HepG2 (cell line): ENCODE measurements around the gene TLE1. TPM values are rescaled to one million over a fixed set of nuclear protein-coding genes. Genes with fewer than 3 reads are reported as not detected.

Experiments used
- ATAC-seq: fragments of 200-7000 bp; cut with Tn5 transposase; 3 replicates; pipeline ENCODE4 v1.9.1; 2020; ENCODE audit warnings: mild to moderate bottlenecking, moderate library complexity
- BruUV-seq: library from RNA; stranded (reverse); fragments of 400-500 nt; replicated peaks from 2 replicates; lab custom pipeline; 2021; lab: Mats Ljungman, UMichigan
- CTCF ChIA-PET: fragments of 300-600 bp; formaldehyde crosslinking; extraction: SDS; loops from one replicate; lab custom pipeline; 2021; ENCODE audit warnings: low total read pairs, inconsistent platforms, low intra/inter-chr PET ratio; lab: Yijun Ruan, JAX
- POLR2A ChIA-PET: fragments of 350-600 bp; sonication (Branson Sonifier 250); formaldehyde crosslinking; loops from one replicate; lab custom pipeline; 2020; ENCODE audit warnings: antibody characterized with exemption, inconsistent platforms; lab: Yijun Ruan, JAX
- DNase-seq: peaks from one replicate; pipeline ENCODE4 v3.0.0-alpha.2; 2015; ENCODE audit warnings: low spot score
- FAIRE-seq: peaks from 3 replicates; lab custom pipeline; 2011; peaks lifted over from hg19 to GRCh38; lab: Jason Lieb, UNC
- H2AFZ ChIP-seq: one replicate; pipeline ENCODE4 v1.6.1; 2011; ENCODE audit warnings: low read length, inconsistent platforms
- H3K27ac ChIP-seq: fragments of 300-600 bp; 3 replicates; pipeline ENCODE4 v1.8.0; 2011; ENCODE audit warnings: mixed run types, mild to moderate bottlenecking, mixed read lengths, low read length, inconsistent platforms; ENCODE audit not compliant: insufficient read depth; ENCODE audit errors: extremely low read length
- H3K27me3 ChIP-seq, 2 experiments: fragments of 200-600 bp in 1 of 2; 2 replicates in 1 of 2; 3 replicates in 1 of 2; pipeline versions ENCODE4 v1.6.0 to v1.8.0; 2011; ENCODE audit warnings: low read length in 2 of 2, mild to moderate bottlenecking in 2 of 2, moderate library complexity in 2 of 2, inconsistent platforms in 1 of 2; ENCODE audit not compliant: insufficient read depth in 2 of 2, control insufficient read depth in 1 of 2
- H3K36me3 ChIP-seq, 2 experiments: fragments of 200-600 bp in 1 of 2; replicated peaks in 1 of 2; 2 replicates in 1 of 2; 3 replicates in 1 of 2; pipeline versions ENCODE4 v1.5.1 to v1.8.0; 2011; ENCODE audit warnings: low read length in 2 of 2, inconsistent platforms in 1 of 2; ENCODE audit not compliant: insufficient read depth in 2 of 2, control insufficient read depth in 1 of 2
- H3K4me1 ChIP-seq: 2 replicates; pipeline ENCODE4 v1.5.1; 2012; ENCODE audit warnings: low read length, inconsistent platforms; ENCODE audit not compliant: insufficient read depth
- H3K4me2 ChIP-seq: 2 replicates; pipeline ENCODE4 v1.6.0; 2011; ENCODE audit warnings: low read depth, low read length, inconsistent platforms
- H3K4me3 ChIP-seq, 3 experiments: fragments of 200-600 bp in 1 of 3; sonication (generic), shearing (Covaris generic) in 1 of 3; replicated peaks in 1 of 3; 2 replicates each; pipeline ENCODE4 v1.5.1; 2011 to 2016; ENCODE audit warnings: low read length in 3 of 3, inconsistent platforms in 2 of 3, low read depth in 2 of 3, mild to moderate bottlenecking in 2 of 3, control low read depth in 1 of 3, mixed read lengths in 1 of 3; ENCODE audit not compliant: insufficient read depth in 1 of 3
- H3K79me2 ChIP-seq: one replicate; pipeline ENCODE4 v1.6.1; 2011; ENCODE audit warnings: low read length, inconsistent platforms; ENCODE audit not compliant: insufficient read depth
- H3K9ac ChIP-seq: 2 replicates; pipeline ENCODE4 v1.6.0; 2011; ENCODE audit warnings: mild to moderate bottlenecking, low read depth, low read length, inconsistent platforms; ENCODE audit not compliant: insufficient read depth
- H3K9me3 ChIP-seq: 2 replicates; pipeline ENCODE4 v1.5.1; 2012; ENCODE audit warnings: mild to moderate bottlenecking, low read length
- H4K20me1 ChIP-seq: 2 replicates; pipeline ENCODE4 v1.6.0; 2011; ENCODE audit warnings: inconsistent platforms, mild to moderate bottlenecking, low read length, moderate library complexity; ENCODE audit not compliant: insufficient read depth
- CBX2 ChIP-seq, 2 experiments: fragments of 200-600 bp in 1 of 2; sonication (generic); formaldehyde crosslinking in 1 of 2; IDR thresholded peaks; 2 replicates each; pipeline versions ENCODE4 v1.7.0 to v1.8.1; 2018 to 2022; ENCODE audit warnings: low read depth in 2 of 2, low read length in 1 of 2, mild to moderate bottlenecking in 1 of 2, missing genetic modification reagents in 1 of 2
- HDAC1 ChIP-seq: sonication (generic); formaldehyde crosslinking; IDR thresholded peaks from 2 replicates; pipeline ENCODE4 v1.5.1; 2020; ENCODE audit warnings: mild to moderate bottlenecking, missing genetic modification reagents
- MAX ChIP-seq: IDR thresholded peaks from 2 replicates; pipeline ENCODE4 v1.6.1; 2012; ENCODE audit warnings: inconsistent platforms
- MTA1 ChIP-seq: sonication (generic); formaldehyde crosslinking; IDR thresholded peaks from 2 replicates; pipeline ENCODE4 v1.4.0; 2020; ENCODE audit warnings: missing genetic modification reagents, mild to moderate bottlenecking, borderline replicate concordance
- NFYC ChIP-seq: IDR thresholded peaks from 2 replicates; pipeline ENCODE4 v1.6.1; 2016; ENCODE audit warnings: missing genetic modification reagents, missing compliant biosample characterization
- RFX1 ChIP-seq: fragments of 450-650 bp; IDR thresholded peaks from 2 replicates; pipeline ENCODE4 v1.6.1; 2017
- WIZ ChIP-seq: sonication (generic); formaldehyde crosslinking; IDR thresholded peaks from 2 replicates; pipeline ENCODE4 v1.5.1; 2020; ENCODE audit warnings: mild to moderate bottlenecking, missing genetic modification reagents
- ZNF326 ChIP-seq: sonication (generic); formaldehyde crosslinking; IDR thresholded peaks from 2 replicates; pipeline ENCODE4 v1.4.0; 2020; ENCODE audit warnings: missing genetic modification reagents, borderline replicate concordance
- ZNF350 ChIP-seq: sonication (generic); formaldehyde crosslinking; IDR thresholded peaks from 2 replicates; pipeline ENCODE4 v1.4.0; 2020; ENCODE audit warnings: mild to moderate bottlenecking, low read depth, missing genetic modification reagents, borderline replicate concordance
- ZSCAN29 ChIP-seq: sonication (generic); formaldehyde crosslinking; conservative IDR thresholded peaks from 2 replicates; pipeline ENCODE4 v1.4.0; 2020; ENCODE audit warnings: mild to moderate bottlenecking, missing genetic modification reagents
- WGBS: methylation state at CpG from one replicate; pipeline ENCODE4 v1.1.6; 2017; ENCODE audit warnings: low lambda C conversion rate; 5-methylcytosine and 5-hydroxymethylcytosine counted together
- in situ Hi-C: cut with HindIII; loops from 2 replicates; pipeline ENCODE4 v1.10.0; 2017; ENCODE audit warnings: low pct_unique_long_range_greater_than_20kb; ENCODE audit not compliant: extremely low pct_ligation_motif_present
- intact Hi-C: fragments of 100-400 bp; cut with micrococcal nuclease; formaldehyde crosslinking; loops from one replicate; pipeline ENCODE4 v1.10.0; 2022; ENCODE audit not compliant: unreplicated experiment
- polyA plus RNA-seq, 8 experiments: library from polyadenylated mRNA; depleted of rRNA in 3 of 8; stranded (reverse) in 7 of 8; unstranded in 1 of 8; fragments of >200 nt; fragmentation: Illumina TruSeq in 4 of 8; extraction: Trizol in 4 of 8; gene quantifications; 2 replicates each; pipeline versions ENCODE4 v1.2.1 to v1.2.3, GENCODE V29; 2011 to 2016; ENCODE audit warnings: low read depth in 4 of 8, missing spikeins in 1 of 8, mixed read lengths in 1 of 8; ENCODE audit not compliant: insufficient read depth in 1 of 8
- total RNA-seq, 5 experiments: library from RNA; depleted of rRNA; stranded (reverse); fragments of >200 nt; fragmentation: Illumina TruSeq; extraction: Trizol; gene quantifications; 2 replicates each; pipeline ENCODE4 v1.2.3, GENCODE V29; 2016; ENCODE audit warnings: low read depth in 1 of 5
- TF ChIP-seq, protein P1 (sequence below): sonication (generic); formaldehyde crosslinking; IDR thresholded peaks from 2 replicates; pipeline ENCODE4 v1.4.0; 2020; ENCODE audit warnings: missing genetic modification reagents, borderline replicate concordance

TLE1 gene
- total and polyA plus RNA-seq, 2 of the 13 experiments (the other 11 are each of a cell fraction or from before 2014, with no cell fraction given) = 35.9 to 109 TPM

GRCh38 chr9:81690251-81690851 is 1.0 kb upstream of the TLE1 start:
- in situ Hi-C loops = no loop called here
- H3K9me3 ChIP-seq = no peaks in the 10 kb centered on the region
- TF ChIP-seq RFX1 = no peak
- TF ChIP-seq MTA1 = no peak
- no peak for TF ChIP-seq NFYC (CRISPR knock-in tag)
- peak; percentile 40; the same call in 1 of the 2 replicates for TF ChIP-seq MAX
- TF ChIP-seq, protein P1, sequence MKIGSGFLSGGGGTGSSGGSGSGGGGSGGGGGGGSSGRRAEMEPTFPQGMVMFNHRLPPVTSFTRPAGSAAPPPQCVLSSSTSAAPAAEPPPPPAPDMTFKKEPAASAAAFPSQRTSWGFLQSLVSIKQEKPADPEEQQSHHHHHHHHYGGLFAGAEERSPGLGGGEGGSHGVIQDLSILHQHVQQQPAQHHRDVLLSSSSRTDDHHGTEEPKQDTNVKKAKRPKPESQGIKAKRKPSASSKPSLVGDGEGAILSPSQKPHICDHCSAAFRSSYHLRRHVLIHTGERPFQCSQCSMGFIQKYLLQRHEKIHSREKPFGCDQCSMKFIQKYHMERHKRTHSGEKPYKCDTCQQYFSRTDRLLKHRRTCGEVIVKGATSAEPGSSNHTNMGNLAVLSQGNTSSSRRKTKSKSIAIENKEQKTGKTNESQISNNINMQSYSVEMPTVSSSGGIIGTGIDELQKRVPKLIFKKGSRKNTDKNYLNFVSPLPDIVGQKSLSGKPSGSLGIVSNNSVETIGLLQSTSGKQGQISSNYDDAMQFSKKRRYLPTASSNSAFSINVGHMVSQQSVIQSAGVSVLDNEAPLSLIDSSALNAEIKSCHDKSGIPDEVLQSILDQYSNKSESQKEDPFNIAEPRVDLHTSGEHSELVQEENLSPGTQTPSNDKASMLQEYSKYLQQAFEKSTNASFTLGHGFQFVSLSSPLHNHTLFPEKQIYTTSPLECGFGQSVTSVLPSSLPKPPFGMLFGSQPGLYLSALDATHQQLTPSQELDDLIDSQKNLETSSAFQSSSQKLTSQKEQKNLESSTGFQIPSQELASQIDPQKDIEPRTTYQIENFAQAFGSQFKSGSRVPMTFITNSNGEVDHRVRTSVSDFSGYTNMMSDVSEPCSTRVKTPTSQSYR (CRISPR knock-in tag) = peak; percentile 31; the same call in 1 of the 2 replicates
- peak; percentile 71 for TF ChIP-seq CBX2 (IDR thresholded peaks at IDR 0.05; ENCODE audit: low read depth, low read length)
- no peak for TF ChIP-seq CBX2 (CRISPR knock-in tag; IDR thresholded peaks at IDR 0.05; ENCODE audit: low read depth)
- no peak for TF ChIP-seq WIZ (CRISPR knock-in tag)
- TF ChIP-seq ZNF326 (CRISPR knock-in tag) = no peak
- TF ChIP-seq HDAC1 (CRISPR knock-in tag) = peak; percentile 2; the same call in 1 of the 2 replicates
- 0 out of 2 replicates have a peak, but pooled peaks have one; percentile 5 for TF ChIP-seq ZNF350 (CRISPR knock-in tag)
- no peak for TF ChIP-seq ZSCAN29
- peaks cover 34% of the 10 kb centered on the region for H3K79me2 ChIP-seq
- H3K9ac ChIP-seq = peak overlapping the region; percentile 61
- DNase-seq (no peak), FAIRE-seq (no peak), ATAC-seq (no peak)
- BruUV-seq = no TSS peak
- H4K20me1 ChIP-seq = peaks cover 13% of the 10 kb centered on the region
- peaks cover 0 to 10% of the 10 kb centered on the region in 2 experiments; a peak in 2 of 5 replicates for H3K27me3 ChIP-seq
- POLR2A ChIA-PET = interaction anchor here (2.1 kb wide), 1 partner anchor 168 kb away, joined by 11 read pairs; no protein-coding TSS in a partner anchor
- H3K36me3 ChIP-seq = no peaks in the 10 kb centered on the region; a peak in 1 of 5 replicates
- intact Hi-C loops = no loop called here
- peaks cover 31% of the 10 kb centered on the region for H3K4me1 ChIP-seq
- CTCF ChIA-PET = no interaction called here
- peak overlapping the region; percentile 39 to 65 (median 63) for H3K4me3 ChIP-seq
- H2AFZ ChIP-seq = peak overlapping the region; percentile 58
- H3K27ac ChIP-seq = peak overlapping the region; percentile 32
- WGBS = 5% methylated on average over 23 of the region's 23 CpGs
- H3K4me2 ChIP-seq = peak overlapping the region; percentile 96
